Breast epithelium (tissue), 4 donors: Measurements from ENCODE around the gene MMD2. TPM values are rescaled to one million over a fixed set of nuclear protein-coding genes. Genes with fewer than 3 reads are reported as not detected.

Experiments
- DNase-seq, 2 donors: peaks; one replicate each; pipeline ENCODE4 v3.0.0-alpha.2; 2019; ENCODE audit warnings: low spot score in 2 of 2
- H3K27ac ChIP-seq, 2 donors: fragments of 200-600 bp; sonication (generic) in 1 of 2; one replicate each; pipeline ENCODE4 v1.5.1; 2016 to 2019; ENCODE audit warnings: mild to moderate bottlenecking in 1 of 2
- H3K27me3 ChIP-seq, 2 donors: fragments of 200-600 bp; sonication (generic) in 1 of 2; one replicate each; pipeline versions ENCODE4 v1.5.1 to v1.6.0; 2017 to 2019; ENCODE audit warnings: control low read depth in 1 of 2, mild to moderate bottlenecking in 1 of 2
- H3K36me3 ChIP-seq: fragments of 200-600 bp; one replicate; pipeline ENCODE4 v1.5.1; 2019
- H3K4me1 ChIP-seq, 2 donors: fragments of 200-600 bp; sonication (generic); one replicate each; pipeline ENCODE4 v1.5.1; 2016 to 2019; ENCODE audit warnings: control low read depth in 1 of 2
- H3K4me3 ChIP-seq, 3 donors: fragments of 200-600 bp; sonication (generic); 1 replicate in 2 of 3; 2 replicates in 1 of 3; pipeline ENCODE4 v1.5.1; 2016 to 2019; ENCODE audit warnings: mild to moderate bottlenecking in 3 of 3, moderate library complexity in 2 of 3
- H3K9me3 ChIP-seq, 2 donors: fragments of 200-600 bp; sonication (generic) in 1 of 2; one replicate each; pipeline ENCODE4 v1.5.1; 2016 to 2019; ENCODE audit warnings: control low read depth in 1 of 2
- CTCF ChIP-seq, 3 donors: fragments of 450-650 bp; IDR thresholded peaks; one replicate each; pipeline ENCODE4 v1.5.1; 2016 to 2017; ENCODE audit warnings: antibody characterized with exemption in 3 of 3, mild to moderate bottlenecking in 3 of 3, moderate library complexity in 3 of 3
- POLR2A ChIP-seq: fragments of 450-650 bp; IDR thresholded peaks from one replicate; pipeline ENCODE4 v1.6.1; 2016; ENCODE audit warnings: antibody characterized with exemption, mild to moderate bottlenecking, moderate library complexity
- POLR2AphosphoS5 ChIP-seq, 3 donors: sonication (generic); formaldehyde crosslinking; IDR thresholded peaks; one replicate each; pipeline ENCODE4 v1.6.1; 2017; ENCODE audit warnings: antibody characterized with exemption in 3 of 3
- intact Hi-C: fragments of 100-400 bp; cut with DNase I; formaldehyde crosslinking; loops from one replicate; pipeline ENCODE4 v1.15.1; 2023; ENCODE audit warnings: low total_unique reads
- total RNA-seq, 3 donors: library from RNA; depleted of rRNA; stranded (reverse); fragments of >200 nt; gene quantifications; one replicate each; pipeline ENCODE4 v1.1.0, GENCODE V29; 2016

MMD2 gene
- total RNA-seq, 3 donors from 2014 or later = not detected

GRCh38 chr7:4960363-4960762, 1.4 kb upstream of the MMD2 start:
- no peaks in the 10 kb centered on the region for H3K9me3 ChIP-seq
- intact Hi-C loops = no loop called here
- H3K4me1 ChIP-seq = peaks cover 6 to 7% of the 10 kb centered on the region in 2 donors
- no peak overlapping the region for H3K4me3 ChIP-seq
- DNase-seq = no peak
- H3K27me3 ChIP-seq = peaks cover 8 to 35% of the 10 kb centered on the region in 2 donors
- H3K36me3 ChIP-seq = no peaks in the 10 kb centered on the region
- no peak overlapping the region for H3K27ac ChIP-seq
- TF ChIP-seq POLR2AphosphoS5 (IDR thresholded peaks at IDR 0.05) = no peak
- no peak for TF ChIP-seq POLR2A
- TF ChIP-seq CTCF (IDR thresholded peaks at IDR 0.05) = no peak

GRCh38 chr7:4959893-4960292, 906 bp upstream of the MMD2 start:
- TF ChIP-seq POLR2A = no peak
- no peak for TF ChIP-seq POLR2AphosphoS5 (IDR thresholded peaks at IDR 0.05)
- no peak for TF ChIP-seq CTCF (IDR thresholded peaks at IDR 0.05)
- Histone ChIP-seq H3K4me3 (no peak overlapping the region), H3K36me3 (no peaks in the 10 kb centered on the region), H3K4me1 (peaks cover 6 to 7% of the 10 kb centered on the region in 2 donors), H3K9me3 (no peaks in the 10 kb centered on the region), H3K27me3 (peaks cover 8 to 37% of the 10 kb centered on the region in 2 donors), H3K27ac (no peak overlapping the region)
- intact Hi-C loops = no loop called here
- no peak for DNase-seq

- DNase-seq = no peak
- no peak for TF ChIP-seq POLR2A
- TF ChIP-seq CTCF (IDR thresholded peaks at IDR 0.05) = no peak
- TF ChIP-seq POLR2AphosphoS5 (IDR thresholded peaks at IDR 0.05) = no peak
- peaks cover 8 to 39% of the 10 kb centered on the region in 2 donors for H3K27me3 ChIP-seq
Observed at GRCh38 chr7:4959306-4959705, 319 bp upstream of the MMD2 start.

GRCh38 chr7:4957847-4958476, 1.0 kb downstream of the MMD2 start:
- Histone ChIP-seq H3K4me1 (peaks cover 6 to 7% of the 10 kb centered on the region in 2 donors), H3K4me3 (peak overlapping the region in 1 of 3 donors; percentile 72), H3K36me3 (no peaks in the 10 kb centered on the region), H3K27me3 (peaks cover 8 to 44% of the 10 kb centered on the region in 2 donors), H3K27ac (no peak overlapping the region), H3K9me3 (no peaks in the 10 kb centered on the region)
- intact Hi-C loops = no loop called here
- no peak for DNase-seq
- TF ChIP-seq POLR2AphosphoS5 (IDR thresholded peaks at IDR 0.05) = no peak

More at GRCh38 chr7:4959306-4959705, 319 bp upstream of the MMD2 start:
- Histone ChIP-seq H3K27ac (no peak overlapping the region), H3K4me3 (peak overlapping the region; percentile 28 to 72 (median 47)), H3K4me1 (peaks cover 6 to 7% of the 10 kb centered on the region in 2 donors), H3K9me3 (no peaks in the 10 kb centered on the region), H3K36me3 (no peaks in the 10 kb centered on the region)
- intact Hi-C loops = no loop called here

- no peak for DNase-seq
- Histone ChIP-seq H3K4me3 (no peak overlapping the region), H3K27ac (no peak overlapping the region), H3K27me3 (peaks cover 0 to 13% of the 10 kb centered on the region in 2 donors), H3K4me1 (no peaks in the 10 kb centered on the region), H3K36me3 (no peaks in the 10 kb centered on the region), H3K9me3 (peaks cover 8 to 12% of the 10 kb centered on the region in 2 donors)
- intact Hi-C loops = loop anchor here (5.0 kb wide), 1 partner anchor 1025 kb away; no protein-coding TSS in a partner anchor
- no peak for TF ChIP-seq POLR2AphosphoS5 (IDR thresholded peaks at IDR 0.05)
- TF ChIP-seq CTCF (IDR thresholded peaks at IDR 0.05) = no peak
- no peak for TF ChIP-seq POLR2A
Observed at GRCh38 chr7:4951903-4952636, 6.9 kb downstream of the MMD2 start.
